GM21723 (cell line): Measurements from ENCODE around the gene FKTN.

Experiments used
- ATAC-seq: cut with Tn5 transposase; IDR thresholded peaks from one replicate; pipeline ENCODE4 v1.9.1; 2021; ENCODE audit warnings: mild to moderate bottlenecking, moderate library complexity; ENCODE audit not compliant: unreplicated experiment

FKTN gene

GRCh38 chr9:105676351-105676923 is 118.5 kb downstream of the FKTN start:
- no peak for ATAC-seq

DNA sequence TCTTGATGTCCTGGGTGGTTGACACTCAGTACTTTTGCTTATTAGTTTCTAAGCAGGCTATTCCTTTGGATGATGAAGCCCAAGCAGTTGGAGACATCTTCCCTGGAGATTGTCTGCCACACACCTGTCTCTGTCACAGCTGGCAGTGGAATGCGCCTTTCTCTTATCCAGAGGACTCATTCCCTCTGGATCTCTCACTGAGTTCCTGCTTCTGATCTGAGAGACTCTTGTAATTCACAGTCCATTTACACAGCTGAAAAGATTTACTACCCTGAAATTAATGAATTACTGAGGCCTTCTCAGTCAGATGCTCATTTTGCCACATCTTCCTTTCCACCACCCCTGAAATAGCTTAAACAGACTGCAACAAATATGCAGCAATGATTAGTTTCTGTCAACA is 120.2 kb downstream of the FKTN start:
- ATAC-seq = no peak

DNA sequence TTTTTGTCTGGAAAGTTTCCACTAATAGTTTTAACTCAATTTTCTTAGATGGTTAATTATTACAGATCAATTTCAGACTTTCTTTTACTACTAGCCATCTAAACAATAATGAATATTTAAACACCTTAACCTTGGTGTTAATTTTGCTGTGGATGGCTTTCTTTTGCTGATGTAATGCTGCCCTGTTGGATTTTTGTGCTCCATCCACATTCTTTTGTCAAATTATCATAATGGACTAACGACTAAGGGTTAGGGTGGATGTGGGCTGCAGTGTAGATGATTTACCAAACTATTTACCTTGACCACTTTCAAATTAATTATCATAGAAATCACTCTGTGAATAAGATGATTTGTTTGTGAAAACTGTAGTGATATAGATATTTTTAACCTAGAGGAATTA is 120.8 kb downstream of the FKTN start:
- ATAC-seq = no peak

GRCh38 chr9:105679257-105680022 is 121.5 kb downstream of the FKTN start:
- ATAC-seq = no peak

DNA sequence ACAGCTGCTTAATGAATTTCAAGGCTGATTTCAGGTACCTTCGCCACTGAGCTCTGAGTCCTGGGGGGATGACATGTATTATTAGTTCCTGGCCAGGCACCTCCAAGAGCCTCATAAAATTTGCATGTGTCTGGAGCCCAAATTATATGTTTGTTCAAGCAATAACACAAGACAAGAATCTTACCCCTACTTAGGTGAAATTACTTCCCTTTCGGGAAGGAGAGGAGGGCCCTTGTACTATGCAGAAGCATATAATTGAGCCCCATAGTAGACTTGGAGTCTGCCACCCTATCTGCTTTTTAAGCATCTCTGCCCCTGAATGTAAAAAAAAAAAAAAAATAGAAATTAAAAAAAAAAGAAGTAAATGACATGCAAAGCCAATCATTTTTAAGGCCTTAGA is 123.4 kb downstream of the FKTN start:
- no peak for ATAC-seq

DNA sequence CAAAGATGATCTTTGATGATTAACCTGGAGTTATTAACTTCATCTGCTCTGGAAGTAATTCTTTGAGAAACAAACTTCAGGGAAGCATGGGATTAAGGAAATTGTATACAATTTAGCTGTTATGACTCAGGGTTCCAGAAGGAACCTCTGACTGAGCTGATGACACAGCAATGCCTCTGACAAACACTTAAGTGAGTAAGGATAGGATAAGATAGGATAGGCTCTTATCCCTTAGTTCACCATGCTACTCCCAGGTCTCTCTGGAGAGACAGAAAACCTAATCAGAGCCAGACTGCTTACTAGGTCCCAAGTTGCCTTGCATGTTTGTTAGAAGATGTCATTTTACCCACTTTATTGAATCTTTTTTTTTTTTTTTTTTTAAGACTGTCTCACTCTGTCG is 123.8 kb downstream of the FKTN start:
- ATAC-seq = no peak

- no peak for ATAC-seq
These were observed 125.9 kb downstream of the FKTN start for GRCh38 chr9:105683688-105684275.

DNA sequence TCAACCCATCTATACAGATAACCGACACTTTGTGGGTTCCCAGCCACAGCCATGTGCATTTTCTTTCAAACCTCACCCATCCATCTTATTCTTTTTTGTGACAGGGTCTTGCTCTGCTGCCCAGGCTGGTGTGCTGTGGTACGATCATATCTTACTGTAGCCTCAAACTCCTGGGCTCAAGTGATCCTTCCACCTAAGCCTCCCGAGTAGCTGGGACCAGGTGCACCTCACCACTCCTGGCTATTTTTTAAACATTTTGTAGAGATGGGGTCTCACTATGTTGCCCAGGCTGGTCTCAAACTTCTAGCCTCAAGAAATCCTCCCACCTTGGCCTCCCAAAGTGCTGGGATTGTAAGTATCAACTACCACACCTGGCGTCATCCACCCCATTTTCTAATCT is 129.0 kb downstream of the FKTN start:
- ATAC-seq = no peak
